Endometrial microvascular endothelial cells (primary cell): ENCODE measurements around the gene RPS29. TPM values are rescaled to one million over a fixed set of nuclear protein-coding genes. Genes with fewer than 3 reads are reported as not detected.

Source experiments
- in situ Hi-C: cut with HindIII; loops from 2 replicates; pipeline ENCODE4 v1.10.0; 2017; ENCODE audit warnings: low sequenced_read_pairs, low pct_unique_long_range_greater_than_20kb; ENCODE audit errors: inconsistent ontology term
- total RNA-seq: library from RNA; depleted of rRNA; stranded (reverse); fragments of >200 nt; gene quantifications from one replicate; pipeline ENCODE4 v1.2.3, GENCODE V29; 2015; ENCODE audit errors: inconsistent ontology term

RPS29 gene
- total RNA-seq, 1 donor from 2014 or later, result 7,038 TPM

GRCh38 chr14:49559979-49560768 lies 26.0 kb downstream of the RPS29 start:
- in situ Hi-C loops, result no loop called here

- in situ Hi-C loops, result no loop called here
These were observed 32.3 kb downstream of the RPS29 start for GRCh38 chr14:49553892-49554291.

- in situ Hi-C loops, result no loop called here
These were observed 33.1 kb downstream of the RPS29 start for GRCh38 chr14:49553106-49553505.

- in situ Hi-C loops, result no loop called here
These were observed 34.6 kb downstream of the RPS29 start for GRCh38 chr14:49551569-49551968.

GRCh38 chr14:49550286-49551184 lies 35.6 kb downstream of the RPS29 start:
- in situ Hi-C loops, result no loop called here

- in situ Hi-C loops, result no loop called here
These were observed 36.3 kb downstream of the RPS29 start for GRCh38 chr14:49549881-49550280.

- in situ Hi-C loops, result no loop called here
These were observed 36.7 kb downstream of the RPS29 start for GRCh38 chr14:49549446-49549845.

GRCh38 chr14:49546766-49547165 lies 39.4 kb downstream of the RPS29 start:
- in situ Hi-C loops, result no loop called here

- in situ Hi-C loops, result no loop called here
These were observed 40.5 kb downstream of the RPS29 start for GRCh38 chr14:49545716-49546115.

GRCh38 chr14:49545071-49545470 lies 41.1 kb downstream of the RPS29 start:
- in situ Hi-C loops, result no loop called here

GRCh38 chr14:49541049-49541448 lies 45.1 kb downstream of the RPS29 start:
- in situ Hi-C loops, result no loop called here

- in situ Hi-C loops, result no loop called here
These were observed 47.3 kb downstream of the RPS29 start for GRCh38 chr14:49538852-49539251.

Other genes starting within 250 kb of the RPS29 start
- 29.9 TPM for gene LRR1, start 12.6 kb upstream of the RPS29 start, total RNA-seq
- 146 TPM for gene RPL36AL, start 34.2 kb upstream of the RPS29 start, total RNA-seq
- gene MGAT2, start 34.4 kb upstream of the RPS29 start, total RNA-seq, result 94.1 TPM
- gene DNAAF2, start 48.9 kb upstream of the RPS29 start, total RNA-seq, result 3.9 TPM
- 20.7 TPM for gene POLE2, start 101.8 kb upstream of the RPS29 start, total RNA-seq
- 0.37 TPM for gene KLHDC1, start 106.7 kb upstream of the RPS29 start, total RNA-seq
- gene KLHDC2, start 181.8 kb upstream of the RPS29 start, total RNA-seq, result 19.8 TPM